ENCODE measurements around the gene DEK.

GRCh38 chr6:18219591-18219990, 44.7 kb downstream of the DEK start:
- TF ChIP-seq CTCF (IDR thresholded peaks at IDR 0.05) = no peak
- no peak for TF ChIP-seq POLR2A (IDR thresholded peaks at IDR 0.05)
- TF ChIP-seq EP300 (IDR thresholded peaks at IDR 0.05) = no peak
- no peak for TF ChIP-seq POLR2AphosphoS5 (IDR thresholded peaks at IDR 0.05)
